ENCODE data around the gene ANKRD60. TPM values are rescaled to one million over a fixed set of nuclear protein-coding genes. Genes with fewer than 3 reads are reported as not detected.

ANKRD60 gene
- total RNA-seq, 1 donor from 2014 or later: not detected

DNA sequence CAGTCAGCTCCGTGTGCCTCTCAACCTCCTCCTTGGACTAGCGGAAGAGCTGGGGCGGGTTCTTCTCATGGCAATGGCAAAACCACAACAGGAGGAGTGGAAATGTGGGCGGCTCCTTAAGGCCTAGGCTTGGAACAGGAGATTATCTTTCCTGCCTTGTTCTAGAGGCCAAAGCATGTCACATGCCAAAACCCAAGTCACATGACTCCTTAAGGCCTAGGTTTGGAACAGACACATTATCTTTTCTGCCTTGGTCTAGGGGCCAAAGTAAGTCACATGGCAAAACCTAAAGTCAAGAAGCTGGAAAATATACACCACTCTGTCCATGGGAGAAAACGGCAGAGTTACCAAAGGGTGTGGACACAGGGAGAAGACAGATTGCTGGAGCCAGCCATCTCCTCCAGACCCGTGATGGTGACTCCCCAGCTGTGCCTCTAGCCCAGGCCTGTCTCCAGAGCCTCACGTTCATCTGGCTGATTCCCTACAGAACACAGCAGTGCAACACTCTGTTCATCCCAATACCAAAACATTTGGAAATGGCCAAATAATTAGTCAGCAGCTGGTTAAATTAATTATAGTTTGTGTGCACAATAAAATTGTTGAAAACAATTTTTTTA lies 34.2 kb downstream of the ANKRD60 start:
- Histone ChIP-seq H3K27me3 (no peaks in the 10 kb centered on the region), H3K9me3 (no peaks in the 10 kb centered on the region), H3K36me3 (no peaks in the 10 kb centered on the region), H3K4me3 (no peak overlapping the region), H3K4me1 (no peaks in the 10 kb centered on the region), H3K27ac (no peak overlapping the region)
- intact Hi-C loops (cut with DNase I): no loop called here
- no peak for DNase-seq (ENCODE audit: low spot score in 2 of 2)
- TF ChIP-seq, protein P1, sequence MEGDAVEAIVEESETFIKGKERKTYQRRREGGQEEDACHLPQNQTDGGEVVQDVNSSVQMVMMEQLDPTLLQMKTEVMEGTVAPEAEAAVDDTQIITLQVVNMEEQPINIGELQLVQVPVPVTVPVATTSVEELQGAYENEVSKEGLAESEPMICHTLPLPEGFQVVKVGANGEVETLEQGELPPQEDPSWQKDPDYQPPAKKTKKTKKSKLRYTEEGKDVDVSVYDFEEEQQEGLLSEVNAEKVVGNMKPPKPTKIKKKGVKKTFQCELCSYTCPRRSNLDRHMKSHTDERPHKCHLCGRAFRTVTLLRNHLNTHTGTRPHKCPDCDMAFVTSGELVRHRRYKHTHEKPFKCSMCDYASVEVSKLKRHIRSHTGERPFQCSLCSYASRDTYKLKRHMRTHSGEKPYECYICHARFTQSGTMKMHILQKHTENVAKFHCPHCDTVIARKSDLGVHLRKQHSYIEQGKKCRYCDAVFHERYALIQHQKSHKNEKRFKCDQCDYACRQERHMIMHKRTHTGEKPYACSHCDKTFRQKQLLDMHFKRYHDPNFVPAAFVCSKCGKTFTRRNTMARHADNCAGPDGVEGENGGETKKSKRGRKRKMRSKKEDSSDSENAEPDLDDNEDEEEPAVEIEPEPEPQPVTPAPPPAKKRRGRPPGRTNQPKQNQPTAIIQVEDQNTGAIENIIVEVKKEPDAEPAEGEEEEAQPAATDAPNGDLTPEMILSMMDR (IDR thresholded peaks at IDR 0.05): no peak

DNA sequence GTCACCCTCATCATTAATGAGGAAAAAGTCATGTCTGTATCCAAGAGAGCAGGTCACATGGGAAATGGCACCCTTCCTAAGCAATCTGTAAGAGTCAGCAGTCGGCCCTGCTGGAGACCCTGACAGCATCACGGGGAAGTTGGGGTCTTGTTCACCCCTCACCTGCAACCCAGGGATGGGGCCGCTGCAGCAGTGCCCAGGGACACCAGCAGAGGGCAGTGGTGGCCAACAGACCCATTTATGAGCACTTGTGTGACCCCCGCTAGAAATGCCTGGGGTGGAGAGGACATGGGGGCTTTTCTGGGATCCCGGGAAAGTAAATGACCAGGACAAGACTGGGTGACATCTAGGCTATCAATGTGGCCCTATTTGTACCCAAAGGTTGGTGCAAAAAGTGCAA lies 35.9 kb downstream of the ANKRD60 start:
- TF ChIP-seq, protein P1 (IDR thresholded peaks at IDR 0.05): peak in 2 of 3 experiments; percentile 34 to 46
- H3K27me3 ChIP-seq: no peaks in the 10 kb centered on the region
- H3K4me3 ChIP-seq: no peak overlapping the region
- no peaks in the 10 kb centered on the region for H3K36me3 ChIP-seq
- no peaks in the 10 kb centered on the region for H3K9me3 ChIP-seq
- no peaks in the 10 kb centered on the region for H3K4me1 ChIP-seq
- no peak for DNase-seq (ENCODE audit: low spot score in 2 of 2)
- H3K27ac ChIP-seq: no peak overlapping the region
- intact Hi-C loops (cut with DNase I): no loop called here

DNA sequence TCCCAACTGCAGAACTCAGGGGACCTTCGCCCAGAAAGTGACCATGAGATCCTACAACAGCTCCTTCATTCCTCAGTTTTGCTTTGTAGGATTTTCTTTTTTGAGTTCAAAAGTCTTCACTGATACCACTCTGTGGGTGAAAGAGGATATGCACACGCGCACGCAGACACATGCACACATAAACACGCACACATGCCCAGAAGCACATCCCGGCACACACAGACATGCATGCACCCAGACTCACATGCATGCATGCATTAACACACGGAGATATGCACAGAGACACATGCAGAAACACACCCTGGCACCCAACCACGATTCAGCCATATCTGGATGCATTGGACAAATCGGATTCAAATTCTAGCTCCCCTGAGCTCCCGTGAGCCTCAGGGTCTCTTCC lies 36.4 kb downstream of the ANKRD60 start:
- Histone ChIP-seq H3K9me3 (no peaks in the 10 kb centered on the region), H3K27me3 (no peaks in the 10 kb centered on the region), H3K36me3 (no peaks in the 10 kb centered on the region), H3K27ac (no peak overlapping the region), H3K4me3 (no peak overlapping the region), H3K4me1 (no peaks in the 10 kb centered on the region)
- no peak for DNase-seq (ENCODE audit: low spot score in 2 of 2)
- intact Hi-C loops (cut with DNase I): no loop called here
- TF ChIP-seq, protein P1 (IDR thresholded peaks at IDR 0.05): no peak

- H3K27me3 ChIP-seq: no peaks in the 10 kb centered on the region
- no peak overlapping the region for H3K27ac ChIP-seq
- TF ChIP-seq, protein P1 (IDR thresholded peaks at IDR 0.05): no peak
- H3K9me3 ChIP-seq: no peaks in the 10 kb centered on the region
- no peak for DNase-seq (ENCODE audit: low spot score in 2 of 2)
- H3K36me3 ChIP-seq: no peaks in the 10 kb centered on the region
- H3K4me3 ChIP-seq: no peak overlapping the region
- no peaks in the 10 kb centered on the region for H3K4me1 ChIP-seq
- intact Hi-C loops (cut with DNase I): no loop called here
These were observed 39.9 kb downstream of the ANKRD60 start for GRCh38 chr20:58188527-58188926.

DNA sequence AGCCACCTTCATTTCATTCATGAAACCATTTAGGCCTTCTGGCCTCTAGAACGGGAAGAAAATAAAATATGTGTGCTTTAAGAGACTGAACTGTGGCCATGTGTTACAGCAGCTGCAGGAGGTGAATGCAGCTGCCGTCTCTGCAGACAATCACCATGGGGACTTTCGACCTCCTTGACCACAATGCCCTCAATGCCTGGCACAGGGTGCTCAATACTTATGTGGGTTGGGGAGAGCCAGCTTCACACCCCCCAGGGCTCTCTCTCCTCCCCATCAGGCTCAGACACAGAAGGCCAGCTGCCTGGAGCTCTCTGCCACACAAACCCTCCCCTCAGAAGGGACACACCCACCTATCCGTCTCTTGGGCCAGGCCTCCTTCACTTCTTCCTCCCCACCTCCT lies 43.5 kb downstream of the ANKRD60 start:
- Histone ChIP-seq H3K4me1 (peaks cover 0 to 3% of the 10 kb centered on the region in 2 donors), H3K27ac (no peak overlapping the region), H3K4me3 (no peak overlapping the region), H3K36me3 (no peaks in the 10 kb centered on the region), H3K9me3 (no peaks in the 10 kb centered on the region), H3K27me3 (no peaks in the 10 kb centered on the region)
- no peak for DNase-seq (ENCODE audit: low spot score in 2 of 2)
- intact Hi-C loops (cut with DNase I): no loop called here
- TF ChIP-seq, protein P1 (IDR thresholded peaks at IDR 0.05): no peak

GRCh38 chr20:58184063-58184462 lies 44.4 kb downstream of the ANKRD60 start:
- Histone ChIP-seq H3K27me3 (no peaks in the 10 kb centered on the region), H3K36me3 (no peaks in the 10 kb centered on the region), H3K4me1 (peaks cover 0 to 8% of the 10 kb centered on the region in 2 donors), H3K9me3 (no peaks in the 10 kb centered on the region), H3K4me3 (no peak overlapping the region), H3K27ac (no peak overlapping the region)
- TF ChIP-seq, protein P1 (IDR thresholded peaks at IDR 0.05): no peak
- no peak for DNase-seq (ENCODE audit: low spot score in 2 of 2)
- intact Hi-C loops (cut with DNase I): no loop called here
